Ishikawa (cell line): ENCODE measurements around the gene ZSWIM3.

Source experiments
- CEBPB ChIP-seq: IDR thresholded peaks from 2 replicates; pipeline ENCODE4 v1.6.1; 2012
- EGR1 ChIP-seq: IDR thresholded peaks from 2 replicates; pipeline ENCODE4 v1.6.1; 2012
- EP300 ChIP-seq: IDR thresholded peaks from 2 replicates; pipeline ENCODE4 v1.6.1; 2012; ENCODE audit warnings: borderline replicate concordance
- RAD21 ChIP-seq: IDR thresholded peaks from 2 replicates; pipeline ENCODE4 v1.6.1; 2012; ENCODE audit warnings: low read depth
- TAF1 ChIP-seq: IDR thresholded peaks from 2 replicates; pipeline ENCODE4 v1.6.1; 2012; ENCODE audit warnings: low read depth, mild to moderate bottlenecking
- TF ChIP-seq, protein P1 (sequence below): IDR thresholded peaks from 2 replicates; pipeline ENCODE4 v1.6.1; 2012; ENCODE audit warnings: low read depth, mild to moderate bottlenecking
- TF ChIP-seq, protein P2 (sequence below): IDR thresholded peaks from 2 replicates; pipeline ENCODE4 v1.6.1; 2012

DNA sequence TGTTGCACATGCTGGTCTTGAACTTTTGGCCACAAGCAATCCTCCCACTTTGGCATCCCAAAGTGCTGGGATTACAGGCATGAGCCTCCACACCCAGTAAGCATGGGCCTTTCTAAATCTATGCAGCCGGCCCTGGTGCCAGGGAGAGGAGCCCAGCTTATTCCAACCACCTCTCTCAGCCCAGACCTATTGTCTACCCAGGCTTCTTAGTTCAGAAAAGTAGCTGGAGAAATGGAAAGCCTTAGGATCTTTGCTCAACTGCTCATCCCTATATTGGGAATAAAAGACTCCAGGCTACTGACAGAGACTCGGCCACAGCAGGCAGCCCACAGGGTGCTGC, 69.3 kb downstream of the ZSWIM3 start:
- TF ChIP-seq RAD21 (no peak), CEBPB (no peak), TAF1 (no peak), EGR1 (no peak), EP300 (no peak)
- TF ChIP-seq, protein P1, sequence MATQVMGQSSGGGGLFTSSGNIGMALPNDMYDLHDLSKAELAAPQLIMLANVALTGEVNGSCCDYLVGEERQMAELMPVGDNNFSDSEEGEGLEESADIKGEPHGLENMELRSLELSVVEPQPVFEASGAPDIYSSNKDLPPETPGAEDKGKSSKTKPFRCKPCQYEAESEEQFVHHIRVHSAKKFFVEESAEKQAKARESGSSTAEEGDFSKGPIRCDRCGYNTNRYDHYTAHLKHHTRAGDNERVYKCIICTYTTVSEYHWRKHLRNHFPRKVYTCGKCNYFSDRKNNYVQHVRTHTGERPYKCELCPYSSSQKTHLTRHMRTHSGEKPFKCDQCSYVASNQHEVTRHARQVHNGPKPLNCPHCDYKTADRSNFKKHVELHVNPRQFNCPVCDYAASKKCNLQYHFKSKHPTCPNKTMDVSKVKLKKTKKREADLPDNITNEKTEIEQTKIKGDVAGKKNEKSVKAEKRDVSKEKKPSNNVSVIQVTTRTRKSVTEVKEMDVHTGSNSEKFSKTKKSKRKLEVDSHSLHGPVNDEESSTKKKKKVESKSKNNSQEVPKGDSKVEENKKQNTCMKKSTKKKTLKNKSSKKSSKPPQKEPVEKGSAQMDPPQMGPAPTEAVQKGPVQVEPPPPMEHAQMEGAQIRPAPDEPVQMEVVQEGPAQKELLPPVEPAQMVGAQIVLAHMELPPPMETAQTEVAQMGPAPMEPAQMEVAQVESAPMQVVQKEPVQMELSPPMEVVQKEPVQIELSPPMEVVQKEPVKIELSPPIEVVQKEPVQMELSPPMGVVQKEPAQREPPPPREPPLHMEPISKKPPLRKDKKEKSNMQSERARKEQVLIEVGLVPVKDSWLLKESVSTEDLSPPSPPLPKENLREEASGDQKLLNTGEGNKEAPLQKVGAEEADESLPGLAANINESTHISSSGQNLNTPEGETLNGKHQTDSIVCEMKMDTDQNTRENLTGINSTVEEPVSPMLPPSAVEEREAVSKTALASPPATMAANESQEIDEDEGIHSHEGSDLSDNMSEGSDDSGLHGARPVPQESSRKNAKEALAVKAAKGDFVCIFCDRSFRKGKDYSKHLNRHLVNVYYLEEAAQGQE: no peak
- TF ChIP-seq, protein P2, sequence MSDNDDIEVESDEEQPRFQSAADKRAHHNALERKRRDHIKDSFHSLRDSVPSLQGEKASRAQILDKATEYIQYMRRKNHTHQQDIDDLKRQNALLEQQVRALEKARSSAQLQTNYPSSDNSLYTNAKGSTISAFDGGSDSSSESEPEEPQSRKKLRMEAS: no peak
